Stromal cell of bone marrow (primary cell): ENCODE measurements around the gene CEP170B.
"Not testable (repeated sequence)": the region's sequence is repeated elsewhere in the genome, so short reads cannot be mapped to it uniquely, and the experiment has no call there.

Experiments
- DNase-seq: peaks from one replicate; pipeline ENCODE4 v3.0.0-alpha.2; 2012; ENCODE audit warnings: low read depth

Gene CEP170B

GRCh38 chr14:104931771-104932675 lies 67.0 kb downstream of the CEP170B start:
- DNase-seq: no peak

DNA sequence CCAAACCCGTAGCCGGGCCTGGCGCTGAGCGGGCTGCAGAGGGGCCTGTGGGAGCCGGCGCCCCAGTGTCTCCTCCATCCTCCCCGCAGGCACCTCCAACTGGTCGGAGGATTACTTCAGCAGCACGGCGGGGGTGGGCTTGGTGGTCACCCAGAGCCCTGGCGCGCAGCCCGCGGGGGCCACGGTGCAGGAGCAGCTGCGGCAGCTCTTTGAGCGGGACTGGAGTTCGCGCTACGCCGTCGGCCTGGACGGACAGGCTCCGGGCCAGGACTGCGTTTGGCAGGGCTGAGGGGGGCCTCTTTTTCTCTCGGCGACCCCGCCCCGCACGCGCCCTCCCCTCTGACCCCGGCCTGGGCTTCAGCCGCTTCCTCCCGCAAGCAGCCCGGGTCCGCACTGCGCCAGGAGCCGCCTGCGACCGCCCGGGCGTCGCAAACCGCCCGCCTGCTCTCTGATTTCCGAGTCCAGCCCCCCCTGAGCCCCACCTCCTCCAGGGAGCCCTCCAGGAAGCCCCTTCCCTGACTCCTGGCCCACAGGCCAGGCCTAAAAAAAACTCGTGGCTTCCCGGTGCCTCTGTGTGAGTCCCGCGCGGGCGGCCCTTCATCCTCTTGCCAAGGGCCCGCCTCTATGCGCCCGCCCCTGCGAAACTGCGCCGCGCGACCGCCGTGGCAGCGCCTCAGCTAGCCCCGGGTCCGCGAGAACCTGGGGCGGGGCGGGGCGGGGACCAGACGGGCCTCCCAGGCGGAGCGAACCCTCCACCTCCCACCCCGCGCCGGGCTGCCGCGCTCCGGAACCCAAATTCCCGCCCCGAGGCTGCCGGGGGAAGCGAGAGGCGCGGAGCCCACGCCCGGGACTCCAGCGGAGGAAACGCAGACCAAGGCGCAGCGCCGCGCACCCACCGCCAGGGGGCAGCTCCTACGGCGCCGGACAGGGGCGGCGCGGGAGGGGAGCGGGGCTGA lies 67.9 kb downstream of the CEP170B start:
- DNase-seq: peak; percentile 57

DNA sequence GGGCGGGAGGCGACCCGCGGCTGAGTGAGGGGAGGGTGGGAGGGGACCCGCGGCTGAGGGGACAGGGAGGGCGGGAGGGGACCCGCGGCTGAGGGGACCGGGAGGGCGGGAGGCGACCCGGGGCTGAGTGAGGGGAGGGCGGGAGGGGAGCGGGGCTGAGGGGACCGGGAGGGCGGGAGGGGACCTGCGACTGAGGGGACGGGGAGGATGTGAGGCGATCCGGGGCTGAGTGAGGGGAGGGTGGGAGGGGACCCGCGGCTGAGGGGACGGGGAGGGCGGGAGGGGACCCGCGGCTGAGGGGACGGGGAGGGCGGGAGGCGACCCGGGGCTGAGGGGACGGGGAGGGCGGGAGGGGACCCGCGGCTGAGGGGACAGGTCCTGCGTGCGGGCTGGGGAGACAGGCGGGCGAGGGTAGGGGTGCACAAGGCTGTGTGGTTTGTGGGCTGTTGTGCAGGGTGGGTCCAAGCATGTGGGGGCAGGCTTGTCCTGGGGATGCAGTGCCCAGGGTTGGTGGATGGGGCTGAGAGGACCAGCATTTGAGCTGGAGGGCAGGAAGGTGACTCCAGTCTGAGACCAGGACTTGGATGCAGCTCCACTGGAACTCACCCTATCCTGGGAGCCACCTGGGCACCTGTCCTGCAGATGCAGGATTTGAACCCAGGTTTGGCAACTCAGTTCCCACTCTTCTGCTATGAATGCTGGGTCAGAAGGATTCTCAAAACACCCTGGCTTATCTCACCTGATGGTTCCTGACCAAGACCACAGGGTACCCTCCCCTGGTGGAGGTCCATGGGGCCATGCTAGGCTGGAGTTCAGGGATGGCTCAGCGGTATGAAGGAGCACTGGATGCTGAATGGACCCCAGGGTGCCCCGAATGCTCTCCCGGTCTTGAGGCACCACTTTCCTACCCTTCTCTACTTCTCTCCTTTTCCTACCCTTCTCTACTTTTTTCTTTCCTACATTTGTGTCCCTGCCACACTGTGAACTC lies 69.0 kb downstream of the CEP170B start:
- no peak for DNase-seq

DNA sequence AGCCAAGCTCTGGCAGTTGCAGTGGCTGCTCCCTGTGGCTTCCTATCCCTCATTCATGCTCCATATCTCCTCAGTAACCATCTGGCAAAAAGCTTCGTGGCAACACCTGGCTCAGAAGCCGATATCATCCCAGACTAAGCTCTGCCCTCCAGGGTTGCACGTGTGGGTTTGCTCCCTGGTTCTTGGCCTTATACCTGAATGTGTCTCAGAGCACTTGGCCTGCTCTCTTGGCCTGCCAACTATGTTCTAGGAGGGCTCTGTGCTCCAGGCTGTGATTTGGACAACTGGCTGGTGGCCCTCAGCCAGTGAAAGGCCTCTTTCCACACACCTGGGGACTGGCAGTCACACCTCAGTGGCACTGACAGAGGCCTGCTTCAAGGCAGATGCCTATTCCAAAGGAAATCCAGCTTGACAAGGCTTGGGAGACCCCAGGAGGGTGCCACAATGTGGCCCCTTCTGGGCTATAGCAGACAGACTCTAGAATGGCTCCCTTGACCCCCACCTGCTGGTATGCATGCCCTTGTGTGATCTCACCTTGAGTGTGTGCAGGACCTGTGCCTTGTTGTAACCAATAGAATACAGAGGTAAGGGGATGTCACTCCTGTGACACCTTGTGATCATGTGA lies 70.1 kb downstream of the CEP170B start:
- no peak for DNase-seq

GRCh38 chr14:104935955-104936354 lies 70.9 kb downstream of the CEP170B start:
- no peak for DNase-seq

DNA sequence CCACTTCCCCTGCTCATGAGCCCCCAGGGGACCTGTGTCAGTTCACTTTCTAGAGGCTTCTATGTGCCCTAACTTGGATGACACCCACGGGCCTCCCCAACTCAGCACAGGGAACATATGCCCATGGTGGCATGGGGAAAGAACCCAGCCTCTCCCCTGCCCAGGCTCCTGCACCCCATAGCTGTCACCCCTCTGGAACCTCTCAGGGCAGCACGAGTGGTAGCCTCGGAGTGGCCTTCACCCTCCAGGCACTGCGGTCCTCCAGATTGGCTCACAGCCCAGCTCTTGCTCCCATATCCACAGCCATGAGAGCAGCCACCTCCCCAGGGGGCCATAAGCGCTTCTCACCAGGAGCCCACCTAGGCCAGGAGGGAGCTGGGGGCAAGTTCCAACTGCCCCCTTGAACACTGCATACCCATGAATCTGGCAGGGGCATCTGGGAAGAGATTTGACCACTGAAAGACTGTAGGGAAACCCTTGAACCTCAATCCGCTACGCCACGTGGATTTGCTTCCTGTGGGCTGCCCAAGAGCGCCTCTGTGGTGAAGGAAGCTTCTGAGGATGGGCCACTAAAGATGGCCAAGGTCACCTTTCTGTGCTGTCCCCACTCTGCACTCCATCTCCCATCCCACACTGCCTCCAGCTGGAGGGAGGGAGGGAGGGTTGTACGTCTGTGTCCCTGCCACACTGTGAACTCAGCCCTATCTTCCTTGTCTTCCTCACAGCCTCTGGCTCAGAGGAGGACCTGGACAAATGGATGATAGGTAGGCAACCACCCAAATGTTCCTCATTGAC lies 71.5 kb downstream of the CEP170B start:
- no peak for DNase-seq

GRCh38 chr14:104937161-104937560 lies 72.1 kb downstream of the CEP170B start:
- DNase-seq: no peak

GRCh38 chr14:104937694-104938365 lies 72.8 kb downstream of the CEP170B start:
- no peak for DNase-seq

- DNase-seq: no peak
Measured at GRCh38 chr14:104938436-104938835, 73.4 kb downstream of the CEP170B start.

GRCh38 chr14:104938960-104939359 lies 73.9 kb downstream of the CEP170B start:
- no peak for DNase-seq

- DNase-seq: no peak
Measured at GRCh38 chr14:104939666-104940410, 74.8 kb downstream of the CEP170B start.

- no peak for DNase-seq
Measured at GRCh38 chr14:104940526-104941150, 75.6 kb downstream of the CEP170B start.

- no peak for DNase-seq
Measured at GRCh38 chr14:104941508-104942365, 76.7 kb downstream of the CEP170B start.

DNA sequence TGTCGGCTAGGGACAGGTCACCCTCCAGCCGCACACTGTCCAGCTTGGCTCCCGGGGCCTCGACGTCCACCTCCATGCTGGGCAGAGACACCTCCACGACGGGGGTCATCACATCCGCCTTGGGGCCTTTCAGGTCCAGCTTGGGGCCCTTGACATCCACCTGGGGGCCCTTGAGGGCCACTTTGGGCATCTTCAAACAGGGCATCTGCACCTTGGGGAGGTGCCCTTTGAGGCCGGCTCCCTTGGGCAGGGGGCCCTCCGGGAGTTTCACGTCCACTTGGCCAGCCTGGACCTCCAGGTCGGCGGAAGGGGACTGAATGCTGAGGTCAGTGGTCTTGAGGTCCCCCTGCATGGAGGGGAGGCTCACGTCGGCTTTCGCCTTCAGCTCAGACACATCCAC lies 77.5 kb downstream of the CEP170B start:
- no peak for DNase-seq

GRCh38 chr14:104943216-104944015 lies 78.3 kb downstream of the CEP170B start:
- not testable (repeated sequence) for DNase-seq

GRCh38 chr14:104944016-104944308 lies 78.9 kb downstream of the CEP170B start:
- not testable (repeated sequence) for DNase-seq
